Suprapubic skin (tissue), 4 donors: ENCODE measurements around the gene YPEL2. TPM values are rescaled to one million over a fixed set of nuclear protein-coding genes. Genes with fewer than 3 reads are reported as not detected.

Experiments
- DNase-seq, 2 donors: peaks; one replicate each; pipeline ENCODE4 v3.0.0-alpha.2; 2019; ENCODE audit warnings: low spot score in 2 of 2
- H3K27ac ChIP-seq: fragments of 200-600 bp; sonication (generic); one replicate; pipeline ENCODE4 v1.5.1; 2019
- H3K27me3 ChIP-seq: fragments of 200-600 bp; sonication (generic); one replicate; pipeline ENCODE4 v1.5.1; 2019
- H3K36me3 ChIP-seq: fragments of 200-600 bp; sonication (generic); one replicate; pipeline ENCODE4 v1.5.1; 2019
- H3K4me1 ChIP-seq: fragments of 200-600 bp; sonication (generic); one replicate; pipeline ENCODE4 v1.5.1; 2019
- H3K4me3 ChIP-seq: fragments of 200-600 bp; sonication (generic); one replicate; pipeline ENCODE4 v1.5.1; 2019; ENCODE audit warnings: mild to moderate bottlenecking
- H3K9me3 ChIP-seq: fragments of 200-600 bp; sonication (generic); one replicate; pipeline ENCODE4 v1.5.1; 2019
- CTCF ChIP-seq, 2 donors: fragments of 200-600 bp in 1 of 2; fragments of 450-650 bp in 1 of 2; sonication (generic) in 1 of 2; IDR thresholded peaks; one replicate each; pipeline ENCODE4 v1.5.1; 2016 to 2019; ENCODE audit warnings: antibody characterized with exemption in 2 of 2, mild to moderate bottlenecking in 1 of 2, moderate library complexity in 1 of 2
- EP300 ChIP-seq: sonication (generic); formaldehyde crosslinking; IDR thresholded peaks from one replicate; pipeline ENCODE4 v1.6.1; 2017; ENCODE audit warnings: antibody characterized with exemption
- POLR2A ChIP-seq, 2 donors: fragments of 450-650 bp; IDR thresholded peaks; one replicate each; pipeline ENCODE4 v1.6.1; 2017; ENCODE audit warnings: antibody characterized with exemption in 2 of 2, mild to moderate bottlenecking in 2 of 2, moderate library complexity in 2 of 2
- POLR2AphosphoS5 ChIP-seq, 3 donors: sonication (generic); formaldehyde crosslinking; IDR thresholded peaks; one replicate each; pipeline ENCODE4 v1.6.1; 2017; ENCODE audit warnings: antibody characterized with exemption in 3 of 3
- WGBS: methylation state at CpG from one replicate; pipeline ENCODE4 v1.1.5; 2018; 5-methylcytosine and 5-hydroxymethylcytosine counted together
- total RNA-seq, 4 donors: library from RNA; depleted of rRNA; stranded (reverse); fragments of >200 nt; gene quantifications; one replicate each; pipeline ENCODE4 v1.1.0, GENCODE V29; 2016

YPEL2 gene
- total RNA-seq, 4 donors from 2014 or later: 16.7 to 33.6 (median 21.3) TPM

- DNase-seq: peak; percentile 71 to 84
Observed at GRCh38 chr17:59425085-59425931, 93.9 kb downstream of the YPEL2 start.

GRCh38 chr17:59426031-59426430 lies 94.6 kb downstream of the YPEL2 start:
- H3K36me3 ChIP-seq: no peaks in the 10 kb centered on the region
- H3K9me3 ChIP-seq: no peaks in the 10 kb centered on the region
- DNase-seq: no peak
- peaks cover 41% of the 10 kb centered on the region for H3K4me1 ChIP-seq
- 79% methylated on average over 9 of the region's 9 CpGs for WGBS
- H3K27me3 ChIP-seq: no peaks in the 10 kb centered on the region
- H3K27ac ChIP-seq: peak overlapping the region; percentile 34
- TF ChIP-seq EP300 (no peak), POLR2A (IDR thresholded peaks at IDR 0.05) (no peak), CTCF (IDR thresholded peaks at IDR 0.05) (no peak), POLR2AphosphoS5 (IDR thresholded peaks at IDR 0.05) (no peak)
- H3K4me3 ChIP-seq: no peak overlapping the region

More at GRCh38 chr17:59425085-59425931, 93.9 kb downstream of the YPEL2 start:
- peak overlapping the region; percentile 34 for H3K27ac ChIP-seq
- TF ChIP-seq POLR2A (IDR thresholded peaks at IDR 0.05) (no peak), EP300 (no peak)
- WGBS: 70% methylated on average over 5 of the region's 16 CpGs
- H3K36me3 ChIP-seq: no peaks in the 10 kb centered on the region
- no peaks in the 10 kb centered on the region for H3K9me3 ChIP-seq
- no peak overlapping the region for H3K4me3 ChIP-seq
- H3K4me1 ChIP-seq: peaks cover 41% of the 10 kb centered on the region
- H3K27me3 ChIP-seq: no peaks in the 10 kb centered on the region

GRCh38 chr17:59427425-59427921 lies 96.0 kb downstream of the YPEL2 start:
- DNase-seq: no peak

GRCh38 chr17:59427996-59428395 lies 96.5 kb downstream of the YPEL2 start:
- H3K4me1 ChIP-seq: peaks cover 42% of the 10 kb centered on the region
- WGBS: 62% methylated on average over 9 of the region's 9 CpGs
- no peak for TF ChIP-seq POLR2AphosphoS5 (IDR thresholded peaks at IDR 0.05)
- no peak for TF ChIP-seq CTCF (IDR thresholded peaks at IDR 0.05)
- no peak for TF ChIP-seq POLR2A (IDR thresholded peaks at IDR 0.05)
- TF ChIP-seq EP300: no peak
- H3K27me3 ChIP-seq: no peaks in the 10 kb centered on the region
- H3K9me3 ChIP-seq: no peaks in the 10 kb centered on the region
- no peak for DNase-seq
- no peak overlapping the region for H3K4me3 ChIP-seq
- peak overlapping the region; percentile 70 for H3K27ac ChIP-seq
- H3K36me3 ChIP-seq: no peaks in the 10 kb centered on the region

More at GRCh38 chr17:59427425-59427921, 96.0 kb downstream of the YPEL2 start:
- peaks cover 41% of the 10 kb centered on the region for H3K4me1 ChIP-seq
- no peaks in the 10 kb centered on the region for H3K27me3 ChIP-seq
- TF ChIP-seq POLR2AphosphoS5 (IDR thresholded peaks at IDR 0.05): no peak
- no peak for TF ChIP-seq POLR2A (IDR thresholded peaks at IDR 0.05)
- TF ChIP-seq EP300: no peak
- TF ChIP-seq CTCF (IDR thresholded peaks at IDR 0.05): no peak
- H3K9me3 ChIP-seq: no peaks in the 10 kb centered on the region
- no peak overlapping the region for H3K4me3 ChIP-seq
- peak overlapping the region; percentile 70 for H3K27ac ChIP-seq
- H3K36me3 ChIP-seq: no peaks in the 10 kb centered on the region
- WGBS: 43% methylated on average over 5 of the region's 5 CpGs

GRCh38 chr17:59428916-59429485 lies 97.5 kb downstream of the YPEL2 start:
- no peaks in the 10 kb centered on the region for H3K27me3 ChIP-seq
- H3K9me3 ChIP-seq: no peaks in the 10 kb centered on the region
- H3K27ac ChIP-seq: peak overlapping the region; percentile 70
- no peak for DNase-seq
- 61% methylated on average over 6 of the region's 6 CpGs for WGBS
- H3K4me3 ChIP-seq: no peak overlapping the region
- H3K4me1 ChIP-seq: peaks cover 34% of the 10 kb centered on the region
- no peaks in the 10 kb centered on the region for H3K36me3 ChIP-seq
- no peak for TF ChIP-seq POLR2AphosphoS5 (IDR thresholded peaks at IDR 0.05)
- TF ChIP-seq CTCF (IDR thresholded peaks at IDR 0.05): no peak
- TF ChIP-seq POLR2A (IDR thresholded peaks at IDR 0.05): no peak
- TF ChIP-seq EP300: no peak
